Choroid plexus epithelial cell (primary cell): ENCODE data around the gene LNX2.
A peak's percentile ranks its signal among the peaks of the same experiment; 100 is the strongest.

Source experiments
- DNase-seq: peaks from one replicate; pipeline ENCODE4 v3.0.0-alpha.2; 2010; ENCODE audit warnings: low read depth
- H3K4me3 ChIP-seq: 2 replicates; pipeline ENCODE4 v1.5.1; 2011; ENCODE audit warnings: low read depth, mild to moderate bottlenecking, control low read depth, low read length, moderate library complexity
- TF ChIP-seq, protein P1 (sequence below): conservative IDR thresholded peaks from 2 replicates; pipeline ENCODE4 v1.5.1; 2011; ENCODE audit warnings: low read depth, mild to moderate bottlenecking, control low read depth, inconsistent platforms, low read length, moderate library complexity

LNX2 gene

DNA sequence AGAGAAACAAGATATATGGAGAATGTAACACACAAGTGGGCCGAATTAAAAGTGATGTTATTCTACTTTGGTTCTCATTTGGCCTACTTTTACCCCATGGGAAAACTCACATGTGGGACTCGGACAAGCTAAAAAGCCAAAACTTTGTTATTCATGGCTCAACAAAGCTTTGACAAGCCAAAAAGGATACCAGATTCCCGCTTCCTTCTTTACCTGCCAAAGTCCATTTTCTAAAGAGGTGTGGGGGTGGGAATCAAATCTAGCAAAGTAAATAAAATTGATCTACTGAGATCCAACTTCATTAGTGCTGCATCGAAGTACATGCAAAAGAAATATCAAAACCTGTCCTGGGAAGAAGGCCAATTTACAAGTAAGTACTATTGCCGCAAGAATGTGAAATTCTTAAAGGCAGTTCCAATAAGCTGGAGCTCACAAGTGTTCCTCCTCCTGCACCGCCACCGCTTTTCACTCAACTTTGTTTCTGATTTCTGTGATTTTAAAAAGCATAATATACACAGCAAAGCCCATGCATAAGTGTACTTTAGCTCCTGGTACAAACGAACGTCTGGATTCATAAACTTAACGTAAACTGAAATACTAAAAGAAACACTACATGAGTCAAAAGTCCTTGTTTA, 1.1 kb downstream of the LNX2 start:
- DNase-seq: peak; percentile 76
- peak overlapping the region; percentile 91 for H3K4me3 ChIP-seq
- TF ChIP-seq, protein P1, sequence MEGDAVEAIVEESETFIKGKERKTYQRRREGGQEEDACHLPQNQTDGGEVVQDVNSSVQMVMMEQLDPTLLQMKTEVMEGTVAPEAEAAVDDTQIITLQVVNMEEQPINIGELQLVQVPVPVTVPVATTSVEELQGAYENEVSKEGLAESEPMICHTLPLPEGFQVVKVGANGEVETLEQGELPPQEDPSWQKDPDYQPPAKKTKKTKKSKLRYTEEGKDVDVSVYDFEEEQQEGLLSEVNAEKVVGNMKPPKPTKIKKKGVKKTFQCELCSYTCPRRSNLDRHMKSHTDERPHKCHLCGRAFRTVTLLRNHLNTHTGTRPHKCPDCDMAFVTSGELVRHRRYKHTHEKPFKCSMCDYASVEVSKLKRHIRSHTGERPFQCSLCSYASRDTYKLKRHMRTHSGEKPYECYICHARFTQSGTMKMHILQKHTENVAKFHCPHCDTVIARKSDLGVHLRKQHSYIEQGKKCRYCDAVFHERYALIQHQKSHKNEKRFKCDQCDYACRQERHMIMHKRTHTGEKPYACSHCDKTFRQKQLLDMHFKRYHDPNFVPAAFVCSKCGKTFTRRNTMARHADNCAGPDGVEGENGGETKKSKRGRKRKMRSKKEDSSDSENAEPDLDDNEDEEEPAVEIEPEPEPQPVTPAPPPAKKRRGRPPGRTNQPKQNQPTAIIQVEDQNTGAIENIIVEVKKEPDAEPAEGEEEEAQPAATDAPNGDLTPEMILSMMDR: no peak

- DNase-seq: no peak
- TF ChIP-seq, protein P1: no peak
- no peak overlapping the region for H3K4me3 ChIP-seq
Measured at GRCh38 chr13:27617881-27618321, 2.4 kb downstream of the LNX2 start.

DNA sequence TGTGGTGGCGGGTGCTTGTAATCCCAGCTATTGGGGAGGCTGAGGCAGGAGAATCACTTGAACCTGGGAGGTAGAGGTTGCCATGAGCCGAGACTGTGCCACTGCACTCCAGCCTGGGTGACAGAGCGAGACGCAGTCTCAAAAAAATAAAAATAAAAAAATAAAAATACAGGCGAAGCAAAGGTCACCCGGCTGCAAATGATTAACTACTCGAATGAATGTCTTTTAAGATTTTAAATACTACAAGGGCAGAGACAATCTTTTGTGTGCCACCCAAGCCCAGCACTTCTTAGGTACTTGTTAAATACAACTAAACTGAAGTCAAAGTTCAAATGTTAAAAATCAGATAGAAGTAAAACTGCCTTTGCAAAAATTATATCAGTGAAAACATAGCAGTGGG, 6.7 kb downstream of the LNX2 start:
- no peak overlapping the region for H3K4me3 ChIP-seq
- DNase-seq: no peak
- TF ChIP-seq, protein P1: no peak

GRCh38 chr13:27607125-27607524, 13.2 kb downstream of the LNX2 start:
- TF ChIP-seq, protein P1: no peak
- DNase-seq: peak; percentile 94
- no peak overlapping the region for H3K4me3 ChIP-seq

DNA sequence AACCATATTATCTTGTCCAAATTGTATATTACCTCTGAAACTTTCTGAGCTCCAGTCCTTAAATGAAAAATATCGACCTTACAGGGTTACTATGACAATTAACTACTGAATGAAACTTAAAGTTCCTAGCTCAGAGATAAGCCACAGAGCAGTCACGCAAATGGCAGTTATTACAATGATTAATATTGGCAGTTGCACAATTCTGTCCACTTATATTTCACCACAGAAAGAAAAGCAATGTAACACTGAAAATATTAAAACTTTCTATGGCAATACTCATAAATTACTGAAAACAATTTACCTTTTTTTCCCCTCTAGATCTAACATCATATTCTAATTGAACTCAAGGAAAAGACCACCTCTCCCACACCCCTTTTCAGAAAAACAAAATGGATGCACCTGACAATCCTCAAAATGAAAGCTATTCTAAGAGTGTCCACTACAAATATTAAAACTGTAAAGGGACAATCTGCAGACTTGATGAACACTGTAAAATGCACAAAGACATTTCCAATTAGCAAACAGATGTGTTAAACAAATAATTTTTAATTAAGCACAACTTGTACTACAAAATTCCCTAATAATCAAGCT, 14.6 kb downstream of the LNX2 start:
- no peak overlapping the region for H3K4me3 ChIP-seq
- TF ChIP-seq, protein P1: no peak
- DNase-seq: peak; percentile 29

GRCh38 chr13:27605099-27605498, 15.2 kb downstream of the LNX2 start:
- no peak overlapping the region for H3K4me3 ChIP-seq
- no peak for DNase-seq
- TF ChIP-seq, protein P1: no peak

- TF ChIP-seq, protein P1: no peak
- H3K4me3 ChIP-seq: no peak overlapping the region
- no peak for DNase-seq
Measured at GRCh38 chr13:27601803-27602202, 18.5 kb downstream of the LNX2 start.
